ENCODE data around the gene BICD1. TPM values are rescaled to one million over a fixed set of nuclear protein-coding genes. Genes with fewer than 3 reads are reported as not detected.

Gene BICD1
- total and polyA plus RNA-seq, 4 donors: 3.0 to 42.6 (median 25.2) TPM

GRCh38 chr12:32140877-32141276 is 34.2 kb downstream of the BICD1 start:
- WGBS, 2 donors: 91 to 95% methylated on average over 12 of the region's 12 CpGs
- Histone ChIP-seq H3K27ac (ENCODE audit: low read depth in 1 of 2, low read length in 2 of 2) (no peak overlapping the region), H3K9me3 (ENCODE audit: control insufficient read depth, low read length) (no peaks in the 10 kb centered on the region), H3K4me1 (ENCODE audit: control insufficient read depth in 1 of 2, insufficient read depth in 2 of 2, low read length in 2 of 2) (peaks cover 0 to 3% of the 10 kb centered on the region in 2 donors), H3K36me3 (ENCODE audit: control insufficient read depth in 1 of 2, insufficient read depth in 2 of 2, low read length in 1 of 2) (no peaks in the 10 kb centered on the region), H3K27me3 (ENCODE audit: control insufficient read depth in 1 of 2, insufficient read depth in 2 of 2, low read length in 1 of 2) (no peaks in the 10 kb centered on the region), H3K4me3 (ENCODE audit: low read length in 2 of 2) (no peak overlapping the region)
- intact Hi-C loops (cut with DNase I): no loop called here
- no peak for DNase-seq
- ATAC-seq (ENCODE audit: low FRiP score): no peak

GRCh38 chr12:32145096-32145495 is 38.4 kb downstream of the BICD1 start:
- H3K36me3 ChIP-seq (ENCODE audit: control insufficient read depth in 1 of 2, insufficient read depth in 2 of 2, low read length in 1 of 2): no peaks in the 10 kb centered on the region
- H3K9me3 ChIP-seq (ENCODE audit: control insufficient read depth, low read length): no peaks in the 10 kb centered on the region
- peaks cover 0 to 3% of the 10 kb centered on the region in 2 donors for H3K4me1 ChIP-seq (ENCODE audit: control insufficient read depth in 1 of 2, insufficient read depth in 2 of 2, low read length in 2 of 2)
- H3K27ac ChIP-seq (ENCODE audit: low read depth in 1 of 2, low read length in 2 of 2): no peak overlapping the region
- intact Hi-C loops (cut with DNase I): no loop called here
- no peak for DNase-seq
- ATAC-seq (ENCODE audit: low FRiP score): no peak
- WGBS, 2 donors: 44 to 96% methylated on average over 1 of the region's 1 CpG
- no peak overlapping the region for H3K4me3 ChIP-seq (ENCODE audit: low read length in 2 of 2)
- H3K27me3 ChIP-seq (ENCODE audit: control insufficient read depth in 1 of 2, insufficient read depth in 2 of 2, low read length in 1 of 2): no peaks in the 10 kb centered on the region

GRCh38 chr12:32146074-32146873 is 39.6 kb downstream of the BICD1 start:
- H3K4me1 ChIP-seq (ENCODE audit: control insufficient read depth in 1 of 2, insufficient read depth in 2 of 2, low read length in 2 of 2): peaks cover 0 to 3% of the 10 kb centered on the region in 2 donors
- no peak for ATAC-seq (ENCODE audit: low FRiP score)
- no peaks in the 10 kb centered on the region for H3K27me3 ChIP-seq (ENCODE audit: control insufficient read depth in 1 of 2, insufficient read depth in 2 of 2, low read length in 1 of 2)
- whole genome bisulfite sequencing, 2 donors: 75% methylated on average over 5 of the region's 5 CpGs
- no peak for DNase-seq
- H3K27ac ChIP-seq (ENCODE audit: low read depth in 1 of 2, low read length in 2 of 2): no peak overlapping the region
- H3K9me3 ChIP-seq (ENCODE audit: control insufficient read depth, low read length): no peaks in the 10 kb centered on the region
- H3K36me3 ChIP-seq (ENCODE audit: control insufficient read depth in 1 of 2, insufficient read depth in 2 of 2, low read length in 1 of 2): no peaks in the 10 kb centered on the region
- intact Hi-C loops (cut with DNase I): no loop called here
- no peak overlapping the region for H3K4me3 ChIP-seq (ENCODE audit: low read length in 2 of 2)

GRCh38 chr12:32148372-32148771 is 41.7 kb downstream of the BICD1 start:
- intact Hi-C loops (cut with DNase I): no loop called here
- DNase-seq (no peak), ATAC-seq (ENCODE audit: low FRiP score) (no peak)
- H3K4me1 ChIP-seq (ENCODE audit: control insufficient read depth in 1 of 2, insufficient read depth in 2 of 2, low read length in 2 of 2): no peaks in the 10 kb centered on the region
- no peaks in the 10 kb centered on the region for H3K9me3 ChIP-seq (ENCODE audit: control insufficient read depth, low read length)
- no peak overlapping the region for H3K27ac ChIP-seq (ENCODE audit: low read depth in 1 of 2, low read length in 2 of 2)
- no peaks in the 10 kb centered on the region for H3K36me3 ChIP-seq (ENCODE audit: control insufficient read depth in 1 of 2, insufficient read depth in 2 of 2, low read length in 1 of 2)
- 64% methylated on average over 4 of the region's 4 CpGs for WGBS, 2 donors
- H3K27me3 ChIP-seq (ENCODE audit: control insufficient read depth in 1 of 2, insufficient read depth in 2 of 2, low read length in 1 of 2): no peaks in the 10 kb centered on the region
- H3K4me3 ChIP-seq (ENCODE audit: low read length in 2 of 2): no peak overlapping the region

DNA sequence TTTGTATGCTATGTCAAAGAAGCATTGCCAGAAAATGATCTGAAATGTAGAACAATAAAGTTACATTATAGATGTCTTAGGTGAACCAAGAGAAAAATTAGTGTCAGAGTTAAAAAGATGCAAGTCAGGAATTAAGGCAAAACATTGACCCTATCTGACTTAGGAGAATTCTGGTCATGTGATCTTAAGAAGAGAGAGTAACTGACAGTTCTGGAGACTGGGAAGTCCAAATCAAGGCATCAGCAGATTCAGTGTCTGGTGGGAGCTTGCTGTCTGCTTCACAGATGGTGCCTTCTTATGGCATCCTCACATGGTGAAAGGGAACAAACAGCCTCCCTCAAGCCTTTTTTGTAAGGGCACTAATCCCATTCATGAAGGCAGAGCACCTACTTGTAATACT is 42.8 kb downstream of the BICD1 start:
- DNase-seq (no peak), ATAC-seq (ENCODE audit: low FRiP score) (no peak)
- H3K27ac ChIP-seq (ENCODE audit: low read depth in 1 of 2, low read length in 2 of 2): no peak overlapping the region
- H3K9me3 ChIP-seq (ENCODE audit: control insufficient read depth, low read length): no peaks in the 10 kb centered on the region
- H3K4me1 ChIP-seq (ENCODE audit: control insufficient read depth in 1 of 2, insufficient read depth in 2 of 2, low read length in 2 of 2): no peaks in the 10 kb centered on the region
- intact Hi-C loops (cut with DNase I): no loop called here
- H3K4me3 ChIP-seq (ENCODE audit: low read length in 2 of 2): no peak overlapping the region
- H3K27me3 ChIP-seq (ENCODE audit: control insufficient read depth in 1 of 2, insufficient read depth in 2 of 2, low read length in 1 of 2): no peaks in the 10 kb centered on the region
- no peaks in the 10 kb centered on the region for H3K36me3 ChIP-seq (ENCODE audit: control insufficient read depth in 1 of 2, insufficient read depth in 2 of 2, low read length in 1 of 2)

DNA sequence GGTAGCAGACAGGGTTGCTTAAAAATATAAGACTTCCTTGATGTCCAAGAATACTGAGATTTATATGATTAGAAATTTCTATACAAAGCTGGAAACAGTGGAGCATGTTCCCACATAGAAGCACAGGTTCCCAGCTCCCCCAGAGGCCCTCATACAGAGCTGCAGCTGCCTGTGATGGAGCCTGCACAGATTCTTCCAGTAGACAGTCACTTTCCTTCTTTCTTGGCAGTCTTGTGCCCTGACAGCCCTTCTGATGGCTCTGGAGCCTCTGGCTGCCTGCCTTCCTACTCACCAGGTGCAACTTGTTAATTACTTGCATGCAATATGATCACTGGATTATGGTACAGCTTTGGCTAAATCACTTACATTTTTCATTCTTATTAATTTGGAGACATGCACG is 44.4 kb downstream of the BICD1 start:
- no peak for ATAC-seq (ENCODE audit: low FRiP score)
- H3K4me1 ChIP-seq (ENCODE audit: control insufficient read depth in 1 of 2, insufficient read depth in 2 of 2, low read length in 2 of 2): no peaks in the 10 kb centered on the region
- H3K4me3 ChIP-seq (ENCODE audit: low read length in 2 of 2): no peak overlapping the region
- no peak for DNase-seq
- no peaks in the 10 kb centered on the region for H3K36me3 ChIP-seq (ENCODE audit: control insufficient read depth in 1 of 2, insufficient read depth in 2 of 2, low read length in 1 of 2)
- H3K27ac ChIP-seq (ENCODE audit: low read depth in 1 of 2, low read length in 2 of 2): no peak overlapping the region
- no peaks in the 10 kb centered on the region for H3K9me3 ChIP-seq (ENCODE audit: control insufficient read depth, low read length)
- 93 to 95% methylated on average over 1 of the region's 1 CpG for WGBS, 2 donors
- intact Hi-C loops (cut with DNase I): no loop called here
- no peaks in the 10 kb centered on the region for H3K27me3 ChIP-seq (ENCODE audit: control insufficient read depth in 1 of 2, insufficient read depth in 2 of 2, low read length in 1 of 2)

DNA sequence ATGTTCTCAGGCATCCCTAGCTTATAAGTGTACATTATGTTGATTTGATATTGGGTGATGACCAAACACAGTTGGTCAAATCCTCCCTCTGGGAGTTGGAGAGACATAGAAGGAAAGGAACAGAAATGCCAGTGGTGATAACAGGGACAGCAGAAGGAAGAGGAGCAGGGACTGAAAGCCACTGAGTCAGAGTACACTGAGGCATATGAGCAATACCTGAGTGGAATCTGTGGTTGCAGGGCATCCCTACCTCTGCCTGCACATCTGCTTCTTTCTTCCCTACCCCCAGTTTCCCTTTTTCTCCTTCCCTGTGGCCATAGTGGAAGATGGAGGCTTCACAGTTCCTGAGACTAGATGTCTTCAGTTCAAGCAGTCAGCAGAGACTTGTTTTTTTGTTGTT is 44.9 kb downstream of the BICD1 start:
- DNase-seq: no peak
- Histone ChIP-seq H3K36me3 (ENCODE audit: control insufficient read depth in 1 of 2, insufficient read depth in 2 of 2, low read length in 1 of 2) (no peaks in the 10 kb centered on the region), H3K27ac (ENCODE audit: low read depth in 1 of 2, low read length in 2 of 2) (no peak overlapping the region), H3K4me1 (ENCODE audit: control insufficient read depth in 1 of 2, insufficient read depth in 2 of 2, low read length in 2 of 2) (no peaks in the 10 kb centered on the region), H3K9me3 (ENCODE audit: control insufficient read depth, low read length) (no peaks in the 10 kb centered on the region), H3K27me3 (ENCODE audit: control insufficient read depth in 1 of 2, insufficient read depth in 2 of 2, low read length in 1 of 2) (no peaks in the 10 kb centered on the region), H3K4me3 (ENCODE audit: low read length in 2 of 2) (no peak overlapping the region)
- no peak for ATAC-seq (ENCODE audit: low FRiP score)
- intact Hi-C loops (cut with DNase I): no loop called here

DNA sequence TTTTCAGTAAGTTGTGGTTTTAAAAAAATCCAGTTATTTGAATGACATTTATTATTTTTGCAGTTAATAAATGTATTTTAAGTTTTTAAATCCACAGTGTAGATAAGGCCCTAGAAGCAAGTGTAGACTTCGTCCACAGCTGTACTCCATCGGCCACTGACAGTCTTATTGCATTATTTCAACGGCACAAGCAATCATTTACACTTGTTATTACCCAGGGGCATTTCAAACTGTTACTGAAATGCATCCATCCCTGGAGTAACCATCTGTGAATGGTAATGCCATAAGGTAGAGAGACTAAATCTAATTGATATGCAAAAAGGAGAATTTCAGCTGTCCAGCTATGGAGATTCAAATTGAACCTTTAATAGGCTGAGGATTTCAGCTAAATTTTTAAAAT is 48.4 kb downstream of the BICD1 start:
- intact Hi-C loops (cut with DNase I): no loop called here
- DNase-seq (no peak), ATAC-seq (ENCODE audit: low FRiP score) (no peak)

DNA sequence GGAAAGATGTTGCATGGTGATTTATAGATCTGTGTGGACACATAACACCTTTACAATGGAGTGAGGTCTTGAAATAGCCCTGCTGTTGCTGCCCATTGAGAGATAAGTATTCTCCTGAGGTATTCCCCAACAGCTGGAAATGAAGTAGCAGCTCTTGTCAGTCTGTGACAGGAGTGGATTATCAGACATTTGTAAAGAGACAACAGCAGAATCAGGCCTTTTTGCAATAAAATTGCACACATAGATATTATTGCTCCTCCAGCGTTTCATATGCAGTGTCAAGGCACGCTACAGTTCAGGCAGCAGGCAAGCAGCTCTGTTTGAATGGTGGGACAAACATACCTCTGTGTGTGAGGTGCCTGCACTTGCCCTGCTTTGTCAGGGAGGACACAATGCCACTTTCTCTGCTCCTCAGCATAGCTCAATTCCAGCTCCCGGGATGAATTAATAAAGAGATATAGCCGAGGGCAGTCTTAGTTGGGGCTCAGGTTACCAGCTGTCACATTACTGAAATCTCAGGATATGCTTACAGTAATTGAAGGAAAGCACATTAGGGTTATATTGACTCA is 49.4 kb downstream of the BICD1 start:
- Histone ChIP-seq H3K9me3 (ENCODE audit: control insufficient read depth, low read length) (no peaks in the 10 kb centered on the region), H3K27me3 (ENCODE audit: control insufficient read depth in 1 of 2, insufficient read depth in 2 of 2, low read length in 1 of 2) (no peaks in the 10 kb centered on the region), H3K36me3 (ENCODE audit: control insufficient read depth in 1 of 2, insufficient read depth in 2 of 2, low read length in 1 of 2) (no peaks in the 10 kb centered on the region), H3K4me3 (ENCODE audit: low read length in 2 of 2) (no peak overlapping the region), H3K4me1 (ENCODE audit: control insufficient read depth in 1 of 2, insufficient read depth in 2 of 2, low read length in 2 of 2) (no peaks in the 10 kb centered on the region), H3K27ac (ENCODE audit: low read depth in 1 of 2, low read length in 2 of 2) (no peak overlapping the region)
- intact Hi-C loops (cut with DNase I): no loop called here
- 63 to 76% methylated on average over 4 of the region's 4 CpGs for WGBS, 2 donors
- ATAC-seq (ENCODE audit: low FRiP score) (no peak), DNase-seq (no peak)

More for the DNA sequence above, 48.4 kb downstream of the BICD1 start:
- 58 to 66% methylated on average over 3 of the region's 3 CpGs for WGBS, 2 donors
- no peaks in the 10 kb centered on the region for H3K27me3 ChIP-seq (ENCODE audit: control insufficient read depth in 1 of 2, insufficient read depth in 2 of 2, low read length in 1 of 2)
- no peaks in the 10 kb centered on the region for H3K4me1 ChIP-seq (ENCODE audit: control insufficient read depth in 1 of 2, insufficient read depth in 2 of 2, low read length in 2 of 2)
- no peak overlapping the region for H3K4me3 ChIP-seq (ENCODE audit: low read length in 2 of 2)
- no peaks in the 10 kb centered on the region for H3K36me3 ChIP-seq (ENCODE audit: control insufficient read depth in 1 of 2, insufficient read depth in 2 of 2, low read length in 1 of 2)
- no peaks in the 10 kb centered on the region for H3K9me3 ChIP-seq (ENCODE audit: control insufficient read depth, low read length)
- no peak overlapping the region for H3K27ac ChIP-seq (ENCODE audit: low read depth in 1 of 2, low read length in 2 of 2)

Data from aorta (tissue), 5 donors.